ENCODE measurements around the gene HMOX1.
"Not testable (repeated sequence)": the region's sequence is repeated elsewhere in the genome, so short reads cannot be mapped to it uniquely, and the experiment has no call there.

The HMOX1 gene

DNA sequence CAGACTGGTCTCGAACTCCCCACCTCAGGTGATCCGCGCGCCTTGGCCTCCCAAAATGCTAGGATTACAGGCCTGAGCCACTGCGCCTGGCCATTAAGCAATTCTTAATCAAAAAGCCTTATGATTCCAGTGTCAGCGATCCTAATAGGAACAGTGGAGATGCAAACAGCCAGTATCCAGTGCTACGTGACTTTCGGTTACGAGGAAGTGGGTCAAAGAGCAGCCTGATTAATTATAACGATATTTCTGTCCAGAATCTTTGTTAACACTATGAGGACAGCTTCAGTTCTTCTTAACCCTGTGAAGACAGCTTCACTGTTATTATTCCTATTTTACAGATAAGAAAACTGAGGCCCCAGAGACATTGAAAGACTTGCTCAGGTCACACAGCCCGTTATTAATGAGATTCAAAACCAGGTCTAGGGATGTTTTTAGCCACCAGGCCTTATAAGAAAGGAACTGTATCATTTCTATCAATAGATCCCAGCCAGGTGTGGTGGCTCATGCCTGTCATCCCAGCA is 17.3 kb upstream of the HMOX1 start:
- no peaks in the 10 kb centered on the region for H3K36me3 ChIP-seq (ENCODE audit: low read depth)
- H3K27ac ChIP-seq (ENCODE audit: poor library complexity, severe bottlenecking) = peak overlapping the region; percentile 33
- peaks cover 9% of the 10 kb centered on the region for H3K4me1 ChIP-seq (ENCODE audit: insufficient read depth, poor library complexity, severe bottlenecking)

GRCh38 chr22:35364230-35364629 is 16.7 kb upstream of the HMOX1 start:
- H3K4me3 ChIP-seq (ENCODE audit: severe bottlenecking); H3K9me3 ChIP-seq (ENCODE audit: severe bottlenecking); H3K27me3 ChIP-seq (ENCODE audit: insufficient read depth, poor library complexity, severe bottlenecking); H3K36me3 ChIP-seq (ENCODE audit: low read depth); H3K4me1 ChIP-seq (ENCODE audit: insufficient read depth, poor library complexity, severe bottlenecking); DNase-seq (ENCODE audit: low spot score): not testable (repeated sequence)
- peak; percentile 92 for ATAC-seq (ENCODE audit: low read depth)
- H3K27ac ChIP-seq (ENCODE audit: poor library complexity, severe bottlenecking) = peak overlapping the region; percentile 33

More for the DNA sequence above, 17.3 kb upstream of the HMOX1 start:
- H3K9me3 ChIP-seq (ENCODE audit: severe bottlenecking) = no peaks in the 10 kb centered on the region
- TF ChIP-seq, protein P1, sequence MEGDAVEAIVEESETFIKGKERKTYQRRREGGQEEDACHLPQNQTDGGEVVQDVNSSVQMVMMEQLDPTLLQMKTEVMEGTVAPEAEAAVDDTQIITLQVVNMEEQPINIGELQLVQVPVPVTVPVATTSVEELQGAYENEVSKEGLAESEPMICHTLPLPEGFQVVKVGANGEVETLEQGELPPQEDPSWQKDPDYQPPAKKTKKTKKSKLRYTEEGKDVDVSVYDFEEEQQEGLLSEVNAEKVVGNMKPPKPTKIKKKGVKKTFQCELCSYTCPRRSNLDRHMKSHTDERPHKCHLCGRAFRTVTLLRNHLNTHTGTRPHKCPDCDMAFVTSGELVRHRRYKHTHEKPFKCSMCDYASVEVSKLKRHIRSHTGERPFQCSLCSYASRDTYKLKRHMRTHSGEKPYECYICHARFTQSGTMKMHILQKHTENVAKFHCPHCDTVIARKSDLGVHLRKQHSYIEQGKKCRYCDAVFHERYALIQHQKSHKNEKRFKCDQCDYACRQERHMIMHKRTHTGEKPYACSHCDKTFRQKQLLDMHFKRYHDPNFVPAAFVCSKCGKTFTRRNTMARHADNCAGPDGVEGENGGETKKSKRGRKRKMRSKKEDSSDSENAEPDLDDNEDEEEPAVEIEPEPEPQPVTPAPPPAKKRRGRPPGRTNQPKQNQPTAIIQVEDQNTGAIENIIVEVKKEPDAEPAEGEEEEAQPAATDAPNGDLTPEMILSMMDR (IDR thresholded peaks at IDR 0.05; ENCODE audit: poor library complexity, severe bottlenecking) = no peak
- DNase-seq (ENCODE audit: low spot score) (no peak), ATAC-seq (ENCODE audit: low read depth) (no peak)
- H3K27me3 ChIP-seq (ENCODE audit: insufficient read depth, poor library complexity, severe bottlenecking) = no peaks in the 10 kb centered on the region
- H3K4me3 ChIP-seq (ENCODE audit: severe bottlenecking) = no peak overlapping the region

- DNase-seq (ENCODE audit: low spot score) (no peak), ATAC-seq (ENCODE audit: low read depth) (no peak)
- Histone ChIP-seq H3K9me3 (ENCODE audit: severe bottlenecking) (no peaks in the 10 kb centered on the region), H3K4me1 (ENCODE audit: insufficient read depth, poor library complexity, severe bottlenecking) (peaks cover 13% of the 10 kb centered on the region), H3K36me3 (ENCODE audit: low read depth) (no peaks in the 10 kb centered on the region), H3K27me3 (ENCODE audit: insufficient read depth, poor library complexity, severe bottlenecking) (no peaks in the 10 kb centered on the region), H3K27ac (ENCODE audit: poor library complexity, severe bottlenecking) (peak overlapping the region; percentile 40), H3K4me3 (ENCODE audit: severe bottlenecking) (no peak overlapping the region)
- TF ChIP-seq, protein P1 (IDR thresholded peaks at IDR 0.05; ENCODE audit: poor library complexity, severe bottlenecking) = no peak
Measured at GRCh38 chr22:35367331-35367886, 13.5 kb upstream of the HMOX1 start.

- TF ChIP-seq, protein P1 (IDR thresholded peaks at IDR 0.05; ENCODE audit: poor library complexity, severe bottlenecking) = no peak
- H3K4me1 ChIP-seq (ENCODE audit: insufficient read depth, poor library complexity, severe bottlenecking) = peaks cover 13% of the 10 kb centered on the region
- no peaks in the 10 kb centered on the region for H3K9me3 ChIP-seq (ENCODE audit: severe bottlenecking)
- ATAC-seq (ENCODE audit: low read depth) = no peak
- no peak overlapping the region for H3K27ac ChIP-seq (ENCODE audit: poor library complexity, severe bottlenecking)
- no peak for DNase-seq (ENCODE audit: low spot score)
- H3K27me3 ChIP-seq (ENCODE audit: insufficient read depth, poor library complexity, severe bottlenecking) = no peaks in the 10 kb centered on the region
- H3K4me3 ChIP-seq (ENCODE audit: severe bottlenecking) = no peak overlapping the region
- H3K36me3 ChIP-seq (ENCODE audit: low read depth) = no peaks in the 10 kb centered on the region
Measured at GRCh38 chr22:35368386-35368785, 12.5 kb upstream of the HMOX1 start.

- ATAC-seq (ENCODE audit: low read depth) = no peak
- TF ChIP-seq, protein P1 (IDR thresholded peaks at IDR 0.05; ENCODE audit: poor library complexity, severe bottlenecking) = no peak
- H3K27ac ChIP-seq (ENCODE audit: poor library complexity, severe bottlenecking) = no peak overlapping the region
- H3K4me1 ChIP-seq (ENCODE audit: insufficient read depth, poor library complexity, severe bottlenecking) = peaks cover 8% of the 10 kb centered on the region
- H3K4me3 ChIP-seq (ENCODE audit: severe bottlenecking) = no peak overlapping the region
- no peaks in the 10 kb centered on the region for H3K27me3 ChIP-seq (ENCODE audit: insufficient read depth, poor library complexity, severe bottlenecking)
- H3K36me3 ChIP-seq (ENCODE audit: low read depth) = no peaks in the 10 kb centered on the region
- no peak for DNase-seq (ENCODE audit: low spot score)
- H3K9me3 ChIP-seq (ENCODE audit: severe bottlenecking) = no peaks in the 10 kb centered on the region
Measured at GRCh38 chr22:35369996-35370395, 10.9 kb upstream of the HMOX1 start.

Measured in RWPE2 (cell line).